Endothelial cell of umbilical vein (primary cell): ENCODE results near the gene RNU6-9. TPM values are rescaled to one million over a fixed set of nuclear protein-coding genes. Genes with fewer than 3 reads are reported as not detected.

Experiments used
- BruUV-seq: library from RNA; stranded (reverse); fragments of 400-500 nt; replicated peaks from 2 replicates; lab custom pipeline; 2021; lab: Mats Ljungman, UMichigan
- CTCF ChIA-PET: fragments of 300-600, 350-600 bp; sonication (Branson Sonifier 250); formaldehyde crosslinking; loops from one replicate; lab custom pipeline; 2021; ENCODE audit warnings: antibody characterized with exemption, inconsistent platforms; lab: Charles Lee
- POLR2A ChIA-PET: fragments of 300-600, 350-600 bp; sonication (Branson Sonifier 250); formaldehyde crosslinking; loops from one replicate; lab custom pipeline; 2021; ENCODE audit warnings: antibody characterized with exemption, inconsistent platforms; lab: Charles Lee
- DNase-seq: peaks from one replicate; pipeline ENCODE4 v3.0.0-alpha.2; 2011; ENCODE audit warnings: low read depth, low spot score
- FAIRE-seq: peaks from 2 replicates; lab custom pipeline; 2011; peaks lifted over from hg19 to GRCh38; lab: Jason Lieb, UNC
- H2AFZ ChIP-seq: 2 replicates; pipeline ENCODE4 v1.6.0; 2012; ENCODE audit warnings: low read depth, low read length, control low read depth, inconsistent platforms
- H3K27ac ChIP-seq: 2 replicates; pipeline ENCODE4 v1.5.1; 2011; ENCODE audit warnings: low read depth, mild to moderate bottlenecking, control low read depth, low read length, moderate library complexity; ENCODE audit not compliant: insufficient read depth
- H3K27me3 ChIP-seq, 2 experiments: 2 replicates each; pipeline versions ENCODE4 v1.6.0 to v1.6.1; 2011; ENCODE audit warnings: low read length in 2 of 2, mixed read lengths in 1 of 2; ENCODE audit not compliant: control insufficient read depth in 2 of 2, insufficient read depth in 2 of 2
- H3K36me3 ChIP-seq, 2 experiments: 2 replicates in 1 of 2; 3 replicates in 1 of 2; pipeline ENCODE4 v1.5.1; 2011; ENCODE audit warnings: low read length in 2 of 2, mild to moderate bottlenecking in 1 of 2, moderate library complexity in 1 of 2; ENCODE audit not compliant: control insufficient read depth in 2 of 2, insufficient read depth in 2 of 2; ENCODE audit errors: extremely low read depth in 1 of 2
- H3K4me1 ChIP-seq: 3 replicates; pipeline ENCODE4 v1.5.1; 2011; ENCODE audit warnings: mild to moderate bottlenecking, low read length; ENCODE audit not compliant: control insufficient read depth, insufficient read depth; ENCODE audit errors: extremely low read depth
- H3K4me2 ChIP-seq: 2 replicates; pipeline ENCODE4 v1.6.1; 2011; ENCODE audit warnings: low read length, control low read depth, mixed read lengths; ENCODE audit not compliant: insufficient read depth
- H3K4me3 ChIP-seq, 3 experiments: fragments of 200-600 bp in 1 of 3; sonication (generic), shearing (Covaris generic) in 1 of 3; replicated peaks in 1 of 3; 2 replicates each; pipeline ENCODE4 v1.5.1; 2011 to 2016; ENCODE audit warnings: control low read depth in 3 of 3, low read length in 3 of 3, mild to moderate bottlenecking in 2 of 3, inconsistent platforms in 1 of 3, low read depth in 1 of 3, moderate library complexity in 1 of 3; ENCODE audit not compliant: insufficient read depth in 1 of 3
- H3K79me2 ChIP-seq: 2 replicates; pipeline ENCODE4 v1.6.0; 2012; ENCODE audit warnings: low read length, inconsistent platforms; ENCODE audit not compliant: control insufficient read depth, insufficient read depth
- H3K9ac ChIP-seq: replicated peaks from 2 replicates; pipeline ENCODE3; 2011; ENCODE audit warnings: low read length, control low read depth; ENCODE audit not compliant: insufficient read depth; ENCODE audit errors: extremely low read depth
- H3K9me1 ChIP-seq: replicated peaks from 3 replicates; pipeline ENCODE4 v1.6.0; 2011; ENCODE audit warnings: mild to moderate bottlenecking, low read length; ENCODE audit not compliant: control insufficient read depth, insufficient read depth; ENCODE audit errors: extremely low read depth
- H3K9me3 ChIP-seq: replicated peaks from 2 replicates; pipeline ENCODE4 v1.5.1; 2012; ENCODE audit warnings: low read length, inconsistent platforms; ENCODE audit not compliant: control insufficient read depth, insufficient read depth
- H4K20me1 ChIP-seq: replicated peaks from 2 replicates; pipeline ENCODE3; 2011; ENCODE audit warnings: mild to moderate bottlenecking, low read length; ENCODE audit not compliant: control insufficient read depth, insufficient read depth; ENCODE audit errors: extremely low read depth
- EZH2 ChIP-seq: IDR thresholded peaks from 2 replicates; pipeline ENCODE4 v1.6.1; 2012; ENCODE audit warnings: borderline replicate concordance, low read depth, mild to moderate bottlenecking, moderate library complexity, low read length, inconsistent platforms; ENCODE audit not compliant: severe bottlenecking
- FOS ChIP-seq: IDR thresholded peaks from 2 replicates; pipeline ENCODE4 v1.6.1; 2011; ENCODE audit warnings: mild to moderate bottlenecking, low read length, moderate library complexity, borderline replicate concordance; ENCODE audit not compliant: insufficient read depth
- GATA2 ChIP-seq: IDR thresholded peaks from 2 replicates; pipeline ENCODE4 v1.7.0; 2011; ENCODE audit warnings: low read depth, mild to moderate bottlenecking, moderate library complexity, mixed read lengths, low read length; ENCODE audit not compliant: insufficient read length, insufficient read depth
- JUN ChIP-seq: IDR thresholded peaks from 2 replicates; pipeline ENCODE4 v1.6.1; 2011; ENCODE audit warnings: borderline replicate concordance, low read depth; ENCODE audit not compliant: insufficient read length, insufficient read depth
- MYC ChIP-seq: IDR thresholded peaks from one replicate; pipeline ENCODE4 v1.6.1; 2011; ENCODE audit warnings: mild to moderate bottlenecking, low read depth, low read length
- POLR2A ChIP-seq: IDR thresholded peaks from 2 replicates; pipeline ENCODE4 v1.6.1; 2012; ENCODE audit warnings: low read depth, mild to moderate bottlenecking, control low read depth, low read length
- POLR2AphosphoS5 ChIP-seq: IDR thresholded peaks from 2 replicates; pipeline ENCODE4 v1.6.1; 2012; ENCODE audit warnings: low read depth, mild to moderate bottlenecking, control low read depth, low read length, moderate library complexity; ENCODE audit not compliant: insufficient read depth
- dilution Hi-C: fragments of 300-500 bp; cut with MboI; formaldehyde crosslinking; loops from one replicate; pipeline ENCODE4 v1.15.0; 2019; ENCODE audit warnings: low sequenced_read_pairs; ENCODE audit not compliant: extremely low pct_ligation_motif_present
- intact Hi-C: fragments of 100-400 bp; cut with micrococcal nuclease; formaldehyde crosslinking; loops from one replicate; pipeline ENCODE4 v1.10.0; 2022
- polyA plus RNA-seq, 4 experiments: library from polyadenylated mRNA; depleted of rRNA in 3 of 4; stranded (reverse) in 3 of 4; unstranded in 1 of 4; fragments of >200 nt; gene quantifications; 2 replicates each; pipeline versions ENCODE4 v1.2.1 to v1.2.3, GENCODE V29; 2011 to 2012; ENCODE audit warnings: missing spikeins in 1 of 4
- total RNA-seq: library from RNA; stranded (reverse); gene quantifications from 2 replicates; pipeline ENCODE4 v1.2.3, GENCODE V29; 2021
- TF ChIP-seq, protein P1 (sequence below), 2 donors: IDR thresholded peaks; 1 replicate in 1 of 2; 2 replicates in 1 of 2; pipeline ENCODE4 v1.5.1; 2011; ENCODE audit warnings: low read length in 2 of 2, mild to moderate bottlenecking in 2 of 2, moderate library complexity in 2 of 2, control low read depth in 1 of 2, inconsistent platforms in 1 of 2, low read depth in 1 of 2; ENCODE audit not compliant: insufficient read depth in 1 of 2; ENCODE audit errors: extremely low read depth in 1 of 2
- TF ChIP-seq, protein P2 (sequence below): IDR thresholded peaks from 2 replicates; pipeline ENCODE4 v1.6.1; 2011; ENCODE audit not compliant: insufficient read depth, insufficient read length

Gene RNU6-9
- total and polyA plus RNA-seq, 2 donors (not counting 3 experiments of a cell fraction or from before 2014, with no cell fraction given) = not detected

DNA sequence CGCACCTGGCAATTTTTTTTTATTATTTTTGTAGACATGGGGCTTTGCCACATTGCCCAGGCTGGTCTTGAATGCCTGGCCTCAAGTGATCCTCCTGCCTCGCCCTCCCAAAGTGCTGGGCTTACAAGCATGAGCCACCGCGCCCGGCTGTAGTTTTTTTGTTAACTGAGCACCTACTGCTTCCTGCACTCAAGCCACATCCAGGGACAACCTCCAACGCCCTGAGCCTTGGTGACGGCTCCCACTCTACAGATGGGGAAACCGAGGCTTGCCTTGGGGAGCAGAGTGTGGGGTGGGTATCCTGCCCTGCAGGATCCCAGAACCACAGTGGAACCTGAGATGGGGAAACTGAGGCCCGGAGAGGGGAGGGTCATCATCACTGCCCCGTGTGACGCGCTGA is 38.1 kb upstream of the RNU6-9 start:
- dilution Hi-C loops (no loop called here), intact Hi-C loops (no loop called here)
- Histone ChIP-seq H3K79me2 (no peaks in the 10 kb centered on the region), H3K27me3 (peaks cover 0 to 2% of the 10 kb centered on the region in 2 experiments), H3K9me3 (no peaks in the 10 kb centered on the region), H4K20me1 (no peaks in the 10 kb centered on the region), H3K4me2 (no peak overlapping the region), H3K4me1 (no peaks in the 10 kb centered on the region), H3K9me1 (no peaks in the 10 kb centered on the region), H3K4me3 (no peak overlapping the region), H3K36me3 (no peaks in the 10 kb centered on the region), H3K9ac (no peak overlapping the region), H2AFZ (no peak overlapping the region), H3K27ac (no peak overlapping the region)
- FAIRE-seq (no peak), DNase-seq (no peak)
- ChIA-PET POLR2A (no interaction called here), CTCF (no interaction called here)
- TF ChIP-seq POLR2AphosphoS5 = no peak
- no peak for TF ChIP-seq POLR2A
- TF ChIP-seq MYC = no peak
- BruUV-seq = no TSS peak

DNA sequence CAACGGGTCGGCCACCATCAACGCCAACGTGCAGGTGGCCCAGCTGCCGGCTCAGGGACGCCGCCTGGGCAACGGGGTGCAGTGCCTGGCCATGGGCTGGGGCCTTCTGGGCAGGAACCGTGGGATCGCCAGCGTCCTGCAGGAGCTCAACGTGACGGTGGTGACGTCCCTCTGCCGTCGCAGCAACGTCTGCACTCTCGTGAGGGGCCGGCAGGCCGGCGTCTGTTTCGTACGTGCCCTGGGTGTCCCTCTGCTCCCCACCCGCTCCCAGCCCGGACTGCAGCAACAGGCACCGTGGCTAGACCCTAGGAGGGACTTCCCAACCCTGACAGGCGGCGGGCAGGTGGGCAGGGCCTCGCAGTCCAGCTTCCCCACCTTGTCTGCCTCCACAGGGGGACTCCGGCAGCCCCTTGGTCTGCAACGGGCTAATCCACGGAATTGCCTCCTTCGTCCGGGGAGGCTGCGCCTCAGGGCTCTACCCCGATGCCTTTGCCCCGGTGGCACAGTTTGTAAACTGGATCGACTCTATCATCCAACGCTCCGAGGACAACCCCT is 37.6 kb upstream of the RNU6-9 start:
- Histone ChIP-seq H3K4me1 (no peaks in the 10 kb centered on the region), H3K79me2 (no peaks in the 10 kb centered on the region), H3K27ac (no peak overlapping the region), H3K4me2 (no peak overlapping the region), H3K9ac (no peak overlapping the region), H3K9me3 (no peaks in the 10 kb centered on the region), H2AFZ (no peak overlapping the region), H4K20me1 (no peaks in the 10 kb centered on the region), H3K4me3 (no peak overlapping the region), H3K36me3 (no peaks in the 10 kb centered on the region), H3K27me3 (peaks cover 0 to 2% of the 10 kb centered on the region in 2 experiments), H3K9me1 (no peaks in the 10 kb centered on the region)
- BruUV-seq = no TSS peak
- intact Hi-C loops (loop anchor here (2.0 kb wide), 1 partner anchor 85 kb away; no protein-coding TSS in a partner anchor), dilution Hi-C loops (no loop called here)
- CTCF ChIA-PET = interaction anchor here (0.9 to 2.1 kb wide), 5 partner anchors 9 to 129 kb away, joined by 3 to 8 read pairs (median 4); partner anchors contain the start of gene WDR18
- FAIRE-seq (no peak), DNase-seq (no peak)
- POLR2A ChIA-PET = no interaction called here
- TF ChIP-seq JUN (no peak), POLR2AphosphoS5 (no peak), EZH2 (no peak), POLR2A (no peak), FOS (no peak), GATA2 (no peak), MYC (no peak)
- TF ChIP-seq, protein P1, sequence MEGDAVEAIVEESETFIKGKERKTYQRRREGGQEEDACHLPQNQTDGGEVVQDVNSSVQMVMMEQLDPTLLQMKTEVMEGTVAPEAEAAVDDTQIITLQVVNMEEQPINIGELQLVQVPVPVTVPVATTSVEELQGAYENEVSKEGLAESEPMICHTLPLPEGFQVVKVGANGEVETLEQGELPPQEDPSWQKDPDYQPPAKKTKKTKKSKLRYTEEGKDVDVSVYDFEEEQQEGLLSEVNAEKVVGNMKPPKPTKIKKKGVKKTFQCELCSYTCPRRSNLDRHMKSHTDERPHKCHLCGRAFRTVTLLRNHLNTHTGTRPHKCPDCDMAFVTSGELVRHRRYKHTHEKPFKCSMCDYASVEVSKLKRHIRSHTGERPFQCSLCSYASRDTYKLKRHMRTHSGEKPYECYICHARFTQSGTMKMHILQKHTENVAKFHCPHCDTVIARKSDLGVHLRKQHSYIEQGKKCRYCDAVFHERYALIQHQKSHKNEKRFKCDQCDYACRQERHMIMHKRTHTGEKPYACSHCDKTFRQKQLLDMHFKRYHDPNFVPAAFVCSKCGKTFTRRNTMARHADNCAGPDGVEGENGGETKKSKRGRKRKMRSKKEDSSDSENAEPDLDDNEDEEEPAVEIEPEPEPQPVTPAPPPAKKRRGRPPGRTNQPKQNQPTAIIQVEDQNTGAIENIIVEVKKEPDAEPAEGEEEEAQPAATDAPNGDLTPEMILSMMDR (IDR thresholded peaks at IDR 0.05; ENCODE audit: extremely low read depth in 1 of 2, insufficient read depth in 1 of 2, low read depth in 1 of 2, low read length in 2 of 2) = no peak
- TF ChIP-seq, protein P2, sequence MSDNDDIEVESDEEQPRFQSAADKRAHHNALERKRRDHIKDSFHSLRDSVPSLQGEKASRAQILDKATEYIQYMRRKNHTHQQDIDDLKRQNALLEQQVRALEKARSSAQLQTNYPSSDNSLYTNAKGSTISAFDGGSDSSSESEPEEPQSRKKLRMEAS = no peak
